HCT116 (cell line): ENCODE measurements around the gene WHRN. TPM values are rescaled to one million over a fixed set of nuclear protein-coding genes. Genes with fewer than 3 reads are reported as not detected.

ENCODE experiments used
- ATAC-seq: fragments of 200-7000 bp; cut with Tn5 transposase; 2 replicates; pipeline ENCODE4 v1.9.1; 2020; ENCODE audit warnings: mild to moderate bottlenecking, moderate library complexity
- BruUV-seq: library from RNA; stranded (reverse); fragments of 400-500 nt; replicated peaks from 2 replicates; lab custom pipeline; 2021; lab: Mats Ljungman, UMichigan
- CTCF ChIA-PET: fragments of 300-600 bp; sonication (Branson Sonifier 250); formaldehyde crosslinking; loops from one replicate; lab custom pipeline; 2021; ENCODE audit warnings: antibody characterized with exemption; lab: Charles Lee
- POLR2A ChIA-PET: fragments of 300-600, 350-600 bp; sonication (Branson Sonifier 250); formaldehyde crosslinking; loops from one replicate; lab custom pipeline; 2021; ENCODE audit warnings: antibody characterized with exemption; lab: Charles Lee
- RAD21 ChIA-PET, 2 experiments: fragments of 300-600 bp; sonication (Branson Sonifier 250); formaldehyde crosslinking; loops; one replicate each; lab custom pipeline; 2023; ENCODE audit warnings: low total read pairs in 2 of 2; ENCODE audit not compliant: uncharacterized antibody in 2 of 2, unreplicated experiment in 2 of 2, low non-redundant PET in 1 of 2; lab: Charles Lee
- DNase-seq: peaks from one replicate; pipeline ENCODE4 v3.0.0-alpha.2; 2010; ENCODE audit warnings: low read depth, low spot score
- H2AFZ ChIP-seq: fragments of 200-600 bp; shearing (Covaris generic), sonication (generic); 2 replicates; pipeline ENCODE4 v1.6.1; 2017; ENCODE audit warnings: low read depth, mixed run types, mixed read lengths, antibody characterized with exemption, low read length; ENCODE audit not compliant: poor library complexity, severe bottlenecking
- H3K27ac ChIP-seq: 2 replicates; pipeline ENCODE4 v1.5.1; 2012; ENCODE audit warnings: low read depth, low read length
- H3K27me3 ChIP-seq: fragments of 200-600 bp; sonication (generic); 2 replicates; pipeline ENCODE4 v1.6.1; 2016; ENCODE audit warnings: mixed run types, low read length, mixed read lengths; ENCODE audit not compliant: insufficient read depth
- H3K36me3 ChIP-seq, 2 experiments: fragments of 200-500 bp in 1 of 2; fragments of 200-600 bp in 1 of 2; sonication (Bioruptor generic) in 1 of 2; sonication (generic) in 1 of 2; 2 replicates each; pipeline versions ENCODE4 v1.5.1 to v1.6.1; 2014 to 2016; ENCODE audit warnings: low read length in 2 of 2, inconsistent platforms in 1 of 2, mixed read lengths in 1 of 2, mixed run types in 1 of 2; ENCODE audit not compliant: insufficient read depth in 2 of 2, control insufficient read depth in 1 of 2
- H3K4me1 ChIP-seq, 2 experiments: fragments of 200-600 bp in 1 of 2; sonication (generic) in 1 of 2; 2 replicates each; pipeline versions ENCODE4 v1.5.1 to v1.6.1; 2012 to 2017; ENCODE audit warnings: low read length in 2 of 2, inconsistent platforms in 1 of 2, mild to moderate bottlenecking in 1 of 2, mixed read lengths in 1 of 2, mixed run types in 1 of 2, moderate library complexity in 1 of 2; ENCODE audit not compliant: insufficient read depth in 2 of 2, control insufficient read depth in 1 of 2
- H3K4me2 ChIP-seq: fragments of 200-600 bp; sonication (generic); 2 replicates; pipeline ENCODE4 v1.6.1; 2017; ENCODE audit warnings: mixed run types, low read length, mixed read lengths
- H3K4me3 ChIP-seq, 2 experiments: fragments of 200-600 bp in 1 of 2; sonication (generic) in 1 of 2; replicated peaks in 1 of 2; 2 replicates each; pipeline ENCODE4 v1.5.1; 2011 to 2016; ENCODE audit warnings: low read length in 2 of 2, control low read depth in 1 of 2, low read depth in 1 of 2, mild to moderate bottlenecking in 1 of 2, mixed read lengths in 1 of 2, mixed run types in 1 of 2
- H3K79me2 ChIP-seq: fragments of 200-600 bp; sonication (generic); 2 replicates; pipeline ENCODE4 v1.6.1; 2017; ENCODE audit warnings: mild to moderate bottlenecking, mixed run types, low read length, moderate library complexity, mixed read lengths; ENCODE audit not compliant: insufficient read depth
- H3K9ac ChIP-seq: fragments of 200-600 bp; sonication (generic); 2 replicates; pipeline ENCODE4 v1.6.1; 2016; ENCODE audit warnings: low read length, mixed read lengths
- H3K9me2 ChIP-seq: fragments of 200-600 bp; sonication (generic), shearing (Covaris generic); 2 replicates; pipeline ENCODE4 v1.6.1; 2017; ENCODE audit warnings: mixed run types, mild to moderate bottlenecking, moderate library complexity; ENCODE audit not compliant: insufficient read depth
- H3K9me3 ChIP-seq, 2 experiments: fragments of 200-500 bp in 1 of 2; fragments of 200-600 bp in 1 of 2; sonication (Bioruptor generic) in 1 of 2; sonication (generic) in 1 of 2; 2 replicates each; pipeline ENCODE4 v1.6.1; 2014 to 2017; ENCODE audit warnings: low read length in 2 of 2, mixed read lengths in 2 of 2, inconsistent platforms in 1 of 2, low read depth in 1 of 2, mild to moderate bottlenecking in 1 of 2, mixed run types in 1 of 2, moderate library complexity in 1 of 2; ENCODE audit not compliant: control insufficient read depth in 1 of 2, insufficient read depth in 1 of 2
- H4K20me1 ChIP-seq: fragments of 200-600 bp; sonication (generic), shearing (Covaris generic); 2 replicates; pipeline ENCODE4 v1.6.1; 2017; ENCODE audit warnings: mixed run types, mild to moderate bottlenecking, moderate library complexity; ENCODE audit not compliant: insufficient read depth
- CBX3 ChIP-seq: IDR thresholded peaks from 2 replicates; pipeline ENCODE4 v1.6.1; 2012; ENCODE audit warnings: low read depth
- CEBPB ChIP-seq: IDR thresholded peaks from 2 replicates; pipeline ENCODE4 v1.6.1; 2012; ENCODE audit warnings: low read depth
- CTCF ChIP-seq, 3 experiments: fragments of 200-600 bp in 1 of 3; sonication (generic) in 1 of 3; IDR thresholded peaks in 2 of 3; conservative IDR thresholded peaks in 1 of 3; 2 replicates each; pipeline ENCODE4 v1.5.1; 2012 to 2017; ENCODE audit warnings: low read depth in 2 of 3, low read length in 2 of 3, antibody characterized with exemption in 1 of 3, borderline replicate concordance in 1 of 3, control low read depth in 1 of 3, mild to moderate bottlenecking in 1 of 3, mixed read lengths in 1 of 3, mixed run types in 1 of 3, moderate library complexity in 1 of 3; ENCODE audit not compliant: insufficient read depth in 1 of 3
- EGR1 ChIP-seq: IDR thresholded peaks from 2 replicates; pipeline ENCODE4 v1.6.1; 2012; ENCODE audit warnings: low read depth
- ELF1 ChIP-seq: IDR thresholded peaks from 2 replicates; pipeline ENCODE4 v1.6.1; 2012; ENCODE audit warnings: low read depth, borderline replicate concordance
- EZH2 ChIP-seq: fragments of 200-600 bp; sonication (generic); IDR thresholded peaks from 2 replicates; pipeline ENCODE4 v1.6.1; 2017; ENCODE audit warnings: antibody characterized with exemption, mixed run types
- EZH2phosphoT487 ChIP-seq: fragments of 200-600 bp; IDR thresholded peaks from 2 replicates; pipeline ENCODE4 v1.6.1; 2018; ENCODE audit warnings: antibody characterized with exemption, borderline replicate concordance
- FOSL1 ChIP-seq: IDR thresholded peaks from 2 replicates; pipeline ENCODE4 v1.6.1; 2012; ENCODE audit warnings: low read depth
- JUND ChIP-seq: IDR thresholded peaks from 2 replicates; pipeline ENCODE4 v1.6.1; 2012
- RAD21 ChIP-seq: IDR thresholded peaks from 2 replicates; pipeline ENCODE4 v1.6.1; 2012; ENCODE audit warnings: low read depth, mild to moderate bottlenecking
- REST ChIP-seq: IDR thresholded peaks from 2 replicates; pipeline ENCODE4 v1.6.1; 2012; ENCODE audit warnings: low read depth
- SRF ChIP-seq: IDR thresholded peaks from 2 replicates; pipeline ENCODE4 v1.6.1; 2012; ENCODE audit warnings: low read depth
- YY1 ChIP-seq: IDR thresholded peaks from 2 replicates; pipeline ENCODE4 v1.6.1; 2011; ENCODE audit warnings: low read length, low read depth, moderate library complexity, mild to moderate bottlenecking; ENCODE audit not compliant: insufficient replicate concordance; ENCODE audit errors: extremely low read depth
- ZFX ChIP-seq: fragments of 450-650 bp; IDR thresholded peaks from 2 replicates; pipeline ENCODE4 v1.6.1; 2017
- ZNF274 ChIP-seq: fragments of 200-500 bp; sonication (Bioruptor generic); IDR thresholded peaks from 2 replicates; pipeline ENCODE4 v1.6.1; 2014; ENCODE audit warnings: mild to moderate bottlenecking, low read depth, low read length, inconsistent platforms
- intact Hi-C: fragments of 100-400 bp; cut with micrococcal nuclease; formaldehyde crosslinking; loops from 2 replicates; pipeline ENCODE4 v1.10.0; 2022
- total RNA-seq: library from RNA; stranded (reverse); gene quantifications from one replicate; pipeline ENCODE4 v1.2.1, GENCODE V29; 2021; ENCODE audit not compliant: unreplicated experiment
- TF ChIP-seq, protein P1 (sequence below): IDR thresholded peaks from 2 replicates; pipeline ENCODE4 v1.6.1; 2012
- TF ChIP-seq, protein P2 (sequence below): IDR thresholded peaks from 2 replicates; pipeline ENCODE4 v1.6.1; 2011; ENCODE audit warnings: mild to moderate bottlenecking, low read length, moderate library complexity; ENCODE audit not compliant: insufficient replicate concordance; ENCODE audit errors: extremely low read depth

WHRN gene
- total RNA-seq, 1 experiment from 2014 or later, result 12.8 TPM

GRCh38 chr9:114503522-114504340, 1.5 kb downstream of the WHRN start (continued):
- TF ChIP-seq RAD21, result no peak
- TF ChIP-seq YY1, result no peak

- intact Hi-C loops, result no loop called here
- Histone ChIP-seq H4K20me1 (no peaks in the 10 kb centered on the region), H3K4me2 (no peak overlapping the region), H3K4me1 (peaks cover 4 to 37% of the 10 kb centered on the region in 2 experiments; a peak in 3 of 4 replicates), H2AFZ (no peak overlapping the region), H3K36me3 (no peaks in the 10 kb centered on the region), H3K27ac (no peak overlapping the region), H3K4me3 (no peak overlapping the region), H3K9me2 (no peaks in the 10 kb centered on the region), H3K27me3 (peaks cover 11% of the 10 kb centered on the region), H3K9me3 (no peaks in the 10 kb centered on the region), H3K9ac (no peak overlapping the region), H3K79me2 (no peaks in the 10 kb centered on the region; the same call in 1 of the 2 replicates)
- ChIA-PET RAD21 (no interaction called here), POLR2A (interaction anchor here (0.9 kb wide), 1 partner anchor 85 kb away, joined by 3 read pairs; the partner anchor contains the start of gene ATP6V1G1), CTCF (no interaction called here)
- ATAC-seq (no peak), DNase-seq (no peak)
- no peak for TF ChIP-seq JUND
- TF ChIP-seq RAD21, result no peak
- TF ChIP-seq CEBPB, result no peak
- no peak for TF ChIP-seq EZH2
- no peak for TF ChIP-seq CBX3
- no peak for TF ChIP-seq FOSL1
- TF ChIP-seq ZFX, result no peak
- TF ChIP-seq REST, result no peak
- TF ChIP-seq, protein P1, sequence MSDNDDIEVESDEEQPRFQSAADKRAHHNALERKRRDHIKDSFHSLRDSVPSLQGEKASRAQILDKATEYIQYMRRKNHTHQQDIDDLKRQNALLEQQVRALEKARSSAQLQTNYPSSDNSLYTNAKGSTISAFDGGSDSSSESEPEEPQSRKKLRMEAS, result no peak
- no peak for TF ChIP-seq EGR1
- TF ChIP-seq, protein P2, sequence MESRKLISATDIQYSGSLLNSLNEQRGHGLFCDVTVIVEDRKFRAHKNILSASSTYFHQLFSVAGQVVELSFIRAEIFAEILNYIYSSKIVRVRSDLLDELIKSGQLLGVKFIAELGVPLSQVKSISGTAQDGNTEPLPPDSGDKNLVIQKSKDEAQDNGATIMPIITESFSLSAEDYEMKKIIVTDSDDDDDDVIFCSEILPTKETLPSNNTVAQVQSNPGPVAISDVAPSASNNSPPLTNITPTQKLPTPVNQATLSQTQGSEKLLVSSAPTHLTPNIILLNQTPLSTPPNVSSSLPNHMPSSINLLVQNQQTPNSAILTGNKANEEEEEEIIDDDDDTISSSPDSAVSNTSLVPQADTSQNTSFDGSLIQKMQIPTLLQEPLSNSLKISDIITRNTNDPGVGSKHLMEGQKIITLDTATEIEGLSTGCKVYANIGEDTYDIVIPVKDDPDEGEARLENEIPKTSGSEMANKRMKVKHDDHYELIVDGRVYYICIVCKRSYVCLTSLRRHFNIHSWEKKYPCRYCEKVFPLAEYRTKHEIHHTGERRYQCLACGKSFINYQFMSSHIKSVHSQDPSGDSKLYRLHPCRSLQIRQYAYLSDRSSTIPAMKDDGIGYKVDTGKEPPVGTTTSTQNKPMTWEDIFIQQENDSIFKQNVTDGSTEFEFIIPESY, result no peak
- TF ChIP-seq SRF, result no peak
- no peak for TF ChIP-seq ELF1
- no peak for TF ChIP-seq CTCF (IDR thresholded peaks at IDR 0.05 in 2 of 3, conservative IDR thresholded peaks at IDR 0.05 in 1 of 3; ENCODE audit: borderline replicate concordance in 1 of 3, insufficient read depth in 1 of 3, low read depth in 2 of 3, low read length in 2 of 3)
- TF ChIP-seq EZH2phosphoT487, result no peak
- TF ChIP-seq ZNF274, result no peak
- BruUV-seq, result no TSS peak
These were observed 2.3 kb downstream of the WHRN start for GRCh38 chr9:114503009-114503408.
